GM12878 (cell line): ENCODE results near the gene NOXA1. TPM values are rescaled to one million over a fixed set of nuclear protein-coding genes. Genes with fewer than 3 reads are reported as not detected.

Experiments used
- ATAC-seq: fragments of 200-7000 bp; cut with Tn5 transposase; 3 replicates; pipeline ENCODE4 v1.9.1; 2020; ENCODE audit warnings: mild to moderate bottlenecking, moderate library complexity
- BruUV-seq: library from RNA; stranded (reverse); fragments of 400-500 nt; replicated peaks from 2 replicates; lab custom pipeline; 2021; lab: Mats Ljungman, UMichigan
- CTCF ChIA-PET: fragments of 300-600 bp; sonication (Branson Sonifier 250); formaldehyde crosslinking; extraction: SDS; loops from one replicate; lab custom pipeline; 2021; ENCODE audit warnings: inconsistent platforms; lab: Yijun Ruan, JAX
- POLR2A ChIA-PET: fragments of 350-600 bp; formaldehyde crosslinking; extraction: SDS; loops from one replicate; lab custom pipeline; 2021; ENCODE audit warnings: inconsistent platforms; lab: Charles Lee
- RAD21 ChIA-PET: fragments of 300-600 bp; sonication (Branson Sonifier 250); formaldehyde crosslinking; loops from one replicate; lab custom pipeline; 2023; ENCODE audit warnings: antibody characterized with exemption; ENCODE audit not compliant: unreplicated experiment; lab: Charles Lee
- SMC1A ChIA-PET: fragments of 300-600 bp; sonication (Branson Sonifier 250); formaldehyde crosslinking; loops from one replicate; lab custom pipeline; 2023; ENCODE audit not compliant: unreplicated experiment, uncharacterized antibody; lab: Charles Lee
- DNase-seq: peaks from one replicate; pipeline ENCODE4 v3.0.0-alpha.2; 2011; ENCODE audit warnings: low read depth, low spot score
- FAIRE-seq: peaks from 3 replicates; lab custom pipeline; 2011; peaks lifted over from hg19 to GRCh38; lab: Jason Lieb, UNC
- H2AFZ ChIP-seq: 2 replicates; pipeline ENCODE4 v1.6.0; 2011; ENCODE audit warnings: low read depth, low read length, control low read depth; ENCODE audit not compliant: control insufficient read depth
- H3K27ac ChIP-seq: 2 replicates; pipeline ENCODE4 v1.5.1; 2011; ENCODE audit warnings: control low read depth; ENCODE audit not compliant: control insufficient read depth, insufficient read depth
- H3K27me3 ChIP-seq, 2 experiments: replicated peaks in 1 of 2; 2 replicates each; pipeline versions ENCODE4 v1.6.0 to v1.6.1; 2011; ENCODE audit warnings: low read length in 1 of 2; ENCODE audit not compliant: control insufficient read depth in 2 of 2, insufficient read depth in 2 of 2
- H3K36me3 ChIP-seq, 2 experiments: 2 replicates each; pipeline ENCODE4 v1.5.1; 2011; ENCODE audit warnings: low read length in 1 of 2; ENCODE audit not compliant: control insufficient read depth in 2 of 2, insufficient read depth in 2 of 2
- H3K4me1 ChIP-seq: 2 replicates; pipeline ENCODE4 v1.6.1; 2011; ENCODE audit warnings: mild to moderate bottlenecking, low read length, moderate library complexity, mixed read lengths; ENCODE audit not compliant: control insufficient read depth, insufficient read depth
- H3K4me2 ChIP-seq: 2 replicates; pipeline ENCODE4 v1.6.0; 2011; ENCODE audit warnings: control low read depth; ENCODE audit not compliant: control insufficient read depth, insufficient read depth
- H3K4me3 ChIP-seq: fragments of 200-600 bp; sonication (generic); 2 replicates; pipeline ENCODE4 v1.5.1; 2016
- H3K79me2 ChIP-seq: 2 replicates; pipeline ENCODE4 v1.6.0; 2011; ENCODE audit warnings: low read length; ENCODE audit not compliant: control insufficient read depth, insufficient read depth
- H3K9ac ChIP-seq: 2 replicates; pipeline ENCODE4 v1.8.0; 2011; ENCODE audit warnings: low read length, control low read depth, mixed read lengths; ENCODE audit not compliant: control insufficient read depth, insufficient read depth
- H3K9me3 ChIP-seq: replicated peaks from 3 replicates; pipeline ENCODE4 v1.5.1; 2011; ENCODE audit warnings: mild to moderate bottlenecking, low read length; ENCODE audit not compliant: control insufficient read depth, insufficient read depth
- H4K20me1 ChIP-seq: 2 replicates; pipeline ENCODE4 v1.6.0; 2011; ENCODE audit not compliant: control insufficient read depth, insufficient read depth
- ELK1 ChIP-seq: IDR thresholded peaks from 2 replicates; pipeline ENCODE4 v1.6.1; 2012; ENCODE audit warnings: low read depth, low read length, improper control_type of control experiment
- RBBP5 ChIP-seq: fragments of 200-600 bp; sonication (generic); conservative IDR thresholded peaks from 2 replicates; pipeline ENCODE4 v1.6.1; 2016
- SMAD5 ChIP-seq: IDR thresholded peaks from 2 replicates; pipeline ENCODE4 v1.6.1; 2016; ENCODE audit warnings: antibody characterized with exemption, low read depth
- WGBS: methylation state at CpG from one replicate; pipeline ENCODE4 v1.1.6; 2016; ENCODE audit warnings: low lambda C conversion rate; ENCODE audit not compliant: insufficient replicate concordance, insufficient coverage; ENCODE audit errors: missing lambda C conversion rate; 5-methylcytosine and 5-hydroxymethylcytosine counted together
- in situ Hi-C: fragments of 300-500 bp; cut with MboI; formaldehyde crosslinking; loops from 9 replicates; pipeline ENCODE4 v1.14.3; 2018; ENCODE audit warnings: mixed read lengths
- intact Hi-C: fragments of 100-400 bp; cut with micrococcal nuclease; formaldehyde crosslinking; loops from one replicate; pipeline ENCODE4 v1.14.2; 2022; ENCODE audit not compliant: unreplicated experiment
- polyA plus RNA-seq, 11 experiments: library from polyadenylated mRNA; depleted of rRNA in 4 of 11; unstranded in 6 of 11; stranded (reverse) in 5 of 11; fragments of >200 nt; fragmentation: Nextera tagmentation in 4 of 11; fragmentation: Illumina TruSeq in 1 of 11; extraction: Ambion mirVana in 4 of 11; extraction: Trizol in 1 of 11; gene quantifications; 1 replicate in 1 of 11; 2 replicates in 10 of 11; pipeline versions ENCODE4 v1.2.1 to v1.2.3, GENCODE V29; 2011 to 2016; ENCODE audit warnings: inconsistent platforms in 2 of 11, missing spikeins in 2 of 11, low read depth in 1 of 11
- total RNA-seq, 4 experiments: library from RNA; depleted of rRNA in 3 of 4; stranded (reverse); fragments of >200 nt in 3 of 4; fragmentation: Illumina TruSeq in 1 of 4; extraction: Trizol in 1 of 4; gene quantifications; 2 replicates each; pipeline versions ENCODE4 v1.2.1 to v1.2.3, GENCODE V29; 2013 to 2021

Gene NOXA1
- total and polyA plus RNA-seq, 10 of the 15 experiments (the other 5 are each of a cell fraction or from before 2014, with no cell fraction given): 0.08 to 0.20 TPM; not detected in 8

- SMC1A ChIA-PET: no interaction called here
- Histone ChIP-seq H3K36me3 (no peaks in the 10 kb centered on the region), H3K4me3 (no peak overlapping the region), H2AFZ (no peak overlapping the region), H4K20me1 (no peaks in the 10 kb centered on the region)
- FAIRE-seq: no peak
- in situ Hi-C loops: no loop called here
- no peak for TF ChIP-seq SMAD5
- TF ChIP-seq, all 136 proteins: peak for 0
- ChIA-PET POLR2A (no interaction called here), RAD21 (no interaction called here), CTCF (no interaction called here)
- Histone ChIP-seq H3K9me3 (no peaks in the 10 kb centered on the region), H3K27me3 (no peaks in the 10 kb centered on the region), H3K9ac (no peak overlapping the region), H3K4me2 (no peak overlapping the region), H3K27ac (no peak overlapping the region), H3K79me2 (no peaks in the 10 kb centered on the region), H3K4me1 (no peaks in the 10 kb centered on the region)
- ATAC-seq: no peak
- intact Hi-C loops: no loop called here
- BruUV-seq: no TSS peak
- DNase-seq: no peak
- 39% methylated on average over 22 of the region's 22 CpGs for WGBS
These were observed 15.5 kb downstream of the NOXA1 start for GRCh38 chr9:137438591-137439157.

- DNase-seq: no peak
- H3K9ac ChIP-seq: no peak overlapping the region
- no peak for ATAC-seq
- in situ Hi-C loops: no loop called here
- POLR2A ChIA-PET: no interaction called here
- no peaks in the 10 kb centered on the region for H3K9me3 ChIP-seq
- CTCF ChIA-PET: no interaction called here
- H3K27me3 ChIP-seq: no peaks in the 10 kb centered on the region
- no peak overlapping the region for H2AFZ ChIP-seq
- H3K36me3 ChIP-seq: no peaks in the 10 kb centered on the region
- intact Hi-C loops: no loop called here
- BruUV-seq: no TSS peak
- H4K20me1 ChIP-seq: no peaks in the 10 kb centered on the region
- TF ChIP-seq ELK1 (no peak), RBBP5 (no peak)
- SMC1A ChIA-PET: no interaction called here
- H3K4me3 ChIP-seq: no peak overlapping the region
- no peak overlapping the region for H3K4me2 ChIP-seq
- no peaks in the 10 kb centered on the region for H3K79me2 ChIP-seq
- RAD21 ChIA-PET: no interaction called here
- no peak for FAIRE-seq
- H3K4me1 ChIP-seq: no peaks in the 10 kb centered on the region
- H3K27ac ChIP-seq: no peak overlapping the region
- WGBS: 30% methylated on average over 18 of the region's 18 CpGs
These were observed 16.0 kb downstream of the NOXA1 start for GRCh38 chr9:137439158-137439714.
